Fibroblast of skin of back (primary cell): ENCODE data around the gene TMA16. TPM values are rescaled to one million over a fixed set of nuclear protein-coding genes. Genes with fewer than 3 reads are reported as not detected.
"Not testable (repeated sequence)": the region's sequence is repeated elsewhere in the genome, so short reads cannot be mapped to it uniquely, and the experiment has no call there.

Source experiments
- DNase-seq: peaks from one replicate; pipeline ENCODE4 v3.0.0-alpha.2; 2013
- polyA plus RNA-seq, 2 experiments: library from polyadenylated mRNA; unstranded; fragments of 120-200 nt; gene quantifications; one replicate each; pipeline ENCODE4 v1.2.1, GENCODE V29; 2013; ENCODE audit not compliant: insufficient read length in 2 of 2

The TMA16 gene
- polyA plus RNA-seq (2013, experiment 1 of 2; ENCODE audit: insufficient read length) = 30.8 TPM
- polyA plus RNA-seq (2013, experiment 2 of 2; ENCODE audit: insufficient read length) = 28.4 TPM

GRCh38 chr4:163494360-163495241, at the start of gene TMA16:
TMA16 (plus strand) TSS chr4:163494690; CDS start chr4:163494802, 112 bp downstream.
- peak; percentile 95 for DNase-seq

- not testable (repeated sequence) for DNase-seq
These were observed 47.5 kb upstream of the TMA16 start for GRCh38 chr4:163447023-163447422.

GRCh38 chr4:163447481-163447880, 47.0 kb upstream of the TMA16 start:
- DNase-seq = no peak

- peak; percentile 13 for DNase-seq
These were observed 45.8 kb upstream of the TMA16 start for GRCh38 chr4:163448540-163449203.

- DNase-seq = no peak
These were observed 31.9 kb upstream of the TMA16 start for GRCh38 chr4:163462556-163462955.

GRCh38 chr4:163467082-163467770, 27.3 kb upstream of the TMA16 start:
- DNase-seq = no peak

GRCh38 chr4:163470391-163470790, 24.1 kb upstream of the TMA16 start:
- DNase-seq = no peak

- DNase-seq = no peak
These were observed 21.4 kb upstream of the TMA16 start for GRCh38 chr4:163473130-163473529.

GRCh38 chr4:163473576-163473975, 20.9 kb upstream of the TMA16 start, which contains the start of gene TKTL2:
TKTL2 (minus strand) TSS chr4:163473754; CDS start chr4:163473734, 20 bp downstream.
- DNase-seq = no peak

GRCh38 chr4:163474027-163474426, 20.5 kb upstream of the TMA16 start:
- no peak for DNase-seq

GRCh38 chr4:163476761-163477438, 17.6 kb upstream of the TMA16 start:
- no peak for DNase-seq

- no peak for DNase-seq
These were observed 12.3 kb upstream of the TMA16 start for GRCh38 chr4:163482190-163482589.

GRCh38 chr4:163484906-163485305, 9.6 kb upstream of the TMA16 start:
- DNase-seq = peak; percentile 45

GRCh38 chr4:163485589-163485988, 8.9 kb upstream of the TMA16 start:
- DNase-seq = no peak

GRCh38 chr4:163486321-163486720, 8.2 kb upstream of the TMA16 start:
- no peak for DNase-seq

- no peak for DNase-seq
These were observed 4.6 kb upstream of the TMA16 start for GRCh38 chr4:163489929-163490328.

- no peak for DNase-seq
These were observed 1.5 kb upstream of the TMA16 start for GRCh38 chr4:163492951-163493504.

- no peak for DNase-seq
These were observed 689 bp upstream of the TMA16 start for GRCh38 chr4:163493643-163494359.

GRCh38 chr4:163495900-163496299, 1.4 kb downstream of the TMA16 start:
- DNase-seq = no peak

GRCh38 chr4:163500586-163500985, 6.1 kb downstream of the TMA16 start:
- no peak for DNase-seq

GRCh38 chr4:163505374-163505773, 10.9 kb downstream of the TMA16 start:
- DNase-seq = no peak
